ENCODE results near the gene NSL1. TPM values are rescaled to one million over a fixed set of nuclear protein-coding genes. Genes with fewer than 3 reads are reported as not detected.

The NSL1 gene
- total RNA-seq, 1 experiment from 2014 or later, result 36.4 TPM

GRCh38 chr1:212716161-212716560, 75.4 kb downstream of the NSL1 start:
- no peak for TF ChIP-seq SP1 (IDR thresholded peaks at IDR 0.05; ENCODE audit: low read depth)
- no peak for TF ChIP-seq FOSL1 (IDR thresholded peaks at IDR 0.05; ENCODE audit: low read depth)
- no peak for TF ChIP-seq SIN3A (IDR thresholded peaks at IDR 0.05; ENCODE audit: low read depth)
- TF ChIP-seq CTCF (IDR thresholded peaks at IDR 0.05 in 2 of 3, conservative IDR thresholded peaks at IDR 0.05 in 1 of 3; ENCODE audit: borderline replicate concordance in 1 of 3, insufficient read depth in 1 of 3, low read depth in 2 of 3, low read length in 2 of 3), result no peak
- no peak for TF ChIP-seq CBX3 (IDR thresholded peaks at IDR 0.05; ENCODE audit: low read depth)
- no peak for TF ChIP-seq ZNF274 (IDR thresholded peaks at IDR 0.05; ENCODE audit: low read depth, low read length)
- no peak for TF ChIP-seq POLR2AphosphoS5 (IDR thresholded peaks at IDR 0.05; ENCODE audit: low read depth, low read length)
- TF ChIP-seq YY1 (IDR thresholded peaks at IDR 0.05; ENCODE audit: extremely low read depth, insufficient replicate concordance, low read depth, low read length), result no peak
- TF ChIP-seq EZH2 (IDR thresholded peaks at IDR 0.05), result no peak
- TF ChIP-seq JUND (IDR thresholded peaks at IDR 0.05), result no peak
- no peak for TF ChIP-seq POLR2A (IDR thresholded peaks at IDR 0.05; ENCODE audit: borderline replicate concordance, extremely low read depth, insufficient read depth, insufficient read length)
- no peak for TF ChIP-seq ZFX (IDR thresholded peaks at IDR 0.05)
- TF ChIP-seq CEBPB (IDR thresholded peaks at IDR 0.05; ENCODE audit: low read depth), result no peak
- no peaks in the 10 kb centered on the region for H3K9me3 ChIP-seq (ENCODE audit: control insufficient read depth in 1 of 2, insufficient read depth in 1 of 2, low read depth in 1 of 2, low read length in 2 of 2)
- no peak overlapping the region for H3K4me2 ChIP-seq (ENCODE audit: low read length)
- H2AFZ ChIP-seq (ENCODE audit: low read depth, low read length, poor library complexity, severe bottlenecking), result no peak overlapping the region
- H3K36me3 ChIP-seq (ENCODE audit: control insufficient read depth in 1 of 2, insufficient read depth in 2 of 2, low read length in 2 of 2), result no peaks in the 10 kb centered on the region
- ChIA-PET POLR2A (no interaction called here), CTCF (interaction anchor here (1.8 kb wide), 1 partner anchor 51 kb away, joined by 4 read pairs; no protein-coding TSS in a partner anchor), RAD21 (ENCODE audit: low non-redundant PET in 1 of 2, low total read pairs in 2 of 2, uncharacterized antibody in 2 of 2, unreplicated experiment in 2 of 2) (no interaction called here)
- ATAC-seq (no peak), DNase-seq (ENCODE audit: low read depth, low spot score) (no peak)
- H4K20me1 ChIP-seq (ENCODE audit: insufficient read depth), result no peaks in the 10 kb centered on the region
- H3K4me1 ChIP-seq (ENCODE audit: control insufficient read depth in 1 of 2, insufficient read depth in 2 of 2, low read length in 2 of 2), result peaks cover 0 to under 1% of the 10 kb centered on the region in 2 experiments; a peak in 1 of 4 replicates
- intact Hi-C loops (cut with micrococcal nuclease), result no loop called here
- H3K27ac ChIP-seq (ENCODE audit: low read depth, low read length), result no peak overlapping the region
- no peak overlapping the region for H3K9ac ChIP-seq (ENCODE audit: low read length)
- no TSS peak for BruUV-seq (replicated peaks)
- H3K27me3 ChIP-seq (ENCODE audit: insufficient read depth, low read length), result no peaks in the 10 kb centered on the region
- no peaks in the 10 kb centered on the region for H3K79me2 ChIP-seq (ENCODE audit: insufficient read depth, low read length)
- H3K4me3 ChIP-seq (replicated peaks in 1 of 2; ENCODE audit: low read depth in 1 of 2, low read length in 2 of 2), result no peak overlapping the region
- H3K9me2 ChIP-seq (ENCODE audit: insufficient read depth), result no peaks in the 10 kb centered on the region
